ACC112 (cell line): Measurements from ENCODE around the gene ADPRM.

Experiments used
- H2AFZ ChIP-seq: fragments of 200-600 bp; sonication (generic); one replicate; pipeline ENCODE4 v1.6.0; 2017; ENCODE audit warnings: antibody characterized with exemption, low read length; ENCODE audit not compliant: unreplicated experiment
- H3K27ac ChIP-seq: fragments of 200-600 bp; sonication (generic); 2 replicates; pipeline ENCODE4 v1.5.1; 2014; ENCODE audit warnings: low read depth, mild to moderate bottlenecking, antibody characterized with exemption, low read length, moderate library complexity
- H3K27me3 ChIP-seq: fragments of 200-600 bp; sonication (generic); 2 replicates; pipeline ENCODE4 v1.6.1; 2014; ENCODE audit warnings: mild to moderate bottlenecking, antibody characterized with exemption, low read length, moderate library complexity, mixed read lengths; ENCODE audit not compliant: insufficient read depth
- H3K36me3 ChIP-seq: fragments of 200-600 bp; sonication (generic); 2 replicates; pipeline ENCODE4 v1.6.1; 2016; ENCODE audit warnings: mild to moderate bottlenecking, antibody characterized with exemption, low read length, moderate library complexity, mixed read lengths; ENCODE audit not compliant: insufficient read depth
- H3K4me1 ChIP-seq: fragments of 200-600 bp; sonication (generic); one replicate; pipeline ENCODE4 v1.6.1; 2016; ENCODE audit warnings: low read length, mixed read lengths; ENCODE audit not compliant: insufficient read depth, unreplicated experiment, control insufficient read depth
- H3K4me3 ChIP-seq: fragments of 200-600 bp; sonication (generic); 2 replicates; pipeline ENCODE4 v1.5.1; 2014; ENCODE audit warnings: mild to moderate bottlenecking, low read depth, low read length
- H3K79me2 ChIP-seq: fragments of 200-600 bp; sonication (generic); one replicate; pipeline ENCODE4 v1.6.0; 2016; ENCODE audit warnings: low read length; ENCODE audit not compliant: control insufficient read depth, unreplicated experiment, insufficient read depth

Gene ADPRM

GRCh38 chr17:10754109-10754508 lies 56.7 kb downstream of the ADPRM start:
- Histone ChIP-seq H2AFZ (no peak overlapping the region), H3K36me3 (no peaks in the 10 kb centered on the region), H3K4me1 (no peaks in the 10 kb centered on the region), H3K27ac (no peak overlapping the region), H3K27me3 (0 out of 2 replicates have a peak, but pooled peaks cover 2% of the 10 kb centered on the region), H3K79me2 (no peaks in the 10 kb centered on the region), H3K4me3 (no peak overlapping the region)

GRCh38 chr17:10754861-10755591 lies 57.6 kb downstream of the ADPRM start:
- H3K4me3 ChIP-seq: no peak overlapping the region

GRCh38 chr17:10755592-10756127 lies 58.3 kb downstream of the ADPRM start:
- Histone ChIP-seq H3K79me2 (no peaks in the 10 kb centered on the region), H3K4me3 (no peak overlapping the region), H3K4me1 (no peaks in the 10 kb centered on the region), H3K27me3 (no peaks in the 10 kb centered on the region), H2AFZ (no peak overlapping the region), H3K36me3 (no peaks in the 10 kb centered on the region), H3K27ac (no peak overlapping the region)

More at GRCh38 chr17:10754861-10755591, 57.6 kb downstream of the ADPRM start:
- Histone ChIP-seq H3K27me3 (no peaks in the 10 kb centered on the region), H3K79me2 (no peaks in the 10 kb centered on the region), H3K27ac (no peak overlapping the region), H2AFZ (no peak overlapping the region), H3K4me1 (no peaks in the 10 kb centered on the region), H3K36me3 (no peaks in the 10 kb centered on the region)

GRCh38 chr17:10756185-10756584 lies 58.8 kb downstream of the ADPRM start:
- H2AFZ ChIP-seq: no peak overlapping the region
- H3K4me3 ChIP-seq: no peak overlapping the region

DNA sequence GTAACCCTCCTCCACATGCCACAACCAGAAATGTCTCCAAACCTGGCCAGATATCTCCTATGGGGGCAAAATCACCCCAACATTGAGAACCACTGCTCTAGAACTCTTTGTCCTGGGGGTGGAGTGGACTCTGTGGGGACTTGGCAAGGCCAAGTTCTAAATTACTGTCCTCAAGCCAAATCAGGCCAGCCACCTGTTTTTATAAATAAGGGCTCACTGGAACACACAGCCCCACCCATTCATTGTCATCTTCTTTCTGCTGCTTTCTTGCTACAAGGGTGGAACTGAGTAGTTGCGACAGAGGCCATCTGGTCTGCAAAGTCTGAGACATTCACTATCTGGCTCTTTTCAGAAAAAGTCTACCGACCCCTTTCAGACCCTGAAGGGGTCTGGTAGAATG lies 59.2 kb downstream of the ADPRM start:
- Histone ChIP-seq H3K36me3 (no peaks in the 10 kb centered on the region), H2AFZ (no peak overlapping the region), H3K79me2 (no peaks in the 10 kb centered on the region), H3K27me3 (no peaks in the 10 kb centered on the region), H3K4me1 (no peaks in the 10 kb centered on the region), H3K4me3 (no peak overlapping the region), H3K27ac (no peak overlapping the region)

More at GRCh38 chr17:10756185-10756584, 58.8 kb downstream of the ADPRM start:
- H3K36me3 ChIP-seq: no peaks in the 10 kb centered on the region
- no peaks in the 10 kb centered on the region for H3K79me2 ChIP-seq
- H3K4me1 ChIP-seq: no peaks in the 10 kb centered on the region
- H3K27ac ChIP-seq: no peak overlapping the region
- H3K27me3 ChIP-seq: no peaks in the 10 kb centered on the region

DNA sequence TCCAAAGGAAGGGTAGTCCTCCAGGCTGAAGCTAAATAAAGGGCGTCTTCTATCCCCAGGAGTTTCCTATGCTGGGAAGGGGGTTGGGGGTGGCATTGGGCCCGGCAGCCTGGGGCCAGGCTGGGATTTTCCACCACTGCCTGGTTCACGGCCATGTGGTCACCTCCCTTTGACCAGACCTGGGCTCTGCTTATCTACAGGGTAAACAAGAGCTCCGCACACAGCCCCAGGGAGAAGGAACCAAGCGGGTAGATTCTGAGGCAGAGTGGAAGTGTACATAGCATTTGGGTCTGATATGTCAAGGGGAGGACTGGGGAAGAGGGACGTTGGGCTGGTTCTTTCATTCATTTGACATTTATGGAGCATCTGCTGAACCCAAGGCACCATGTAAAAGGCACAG lies 59.7 kb downstream of the ADPRM start:
- H3K27ac ChIP-seq: no peak overlapping the region

DNA sequence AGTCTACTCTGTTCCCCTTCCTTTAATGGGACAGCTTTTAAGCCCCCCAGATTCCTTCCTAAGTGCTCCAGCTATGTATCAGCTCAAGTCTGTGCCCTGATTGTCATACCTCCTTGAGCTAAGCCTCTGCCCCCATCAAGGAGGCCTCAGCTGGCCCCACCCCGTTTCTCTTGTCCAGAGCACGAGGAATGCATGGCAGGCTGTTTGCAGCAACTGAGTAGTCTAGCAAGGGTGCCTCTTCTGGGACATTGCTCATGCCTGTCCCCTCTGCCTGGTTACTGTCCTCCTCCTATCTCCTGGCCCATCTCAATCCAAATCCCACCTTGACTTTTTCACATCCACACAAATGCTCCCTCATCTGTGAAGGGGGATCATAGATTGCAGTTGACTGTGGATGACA lies 60.3 kb downstream of the ADPRM start:
- no peaks in the 10 kb centered on the region for H3K27me3 ChIP-seq
- H3K4me3 ChIP-seq: no peak overlapping the region
- no peaks in the 10 kb centered on the region for H3K36me3 ChIP-seq
- no peaks in the 10 kb centered on the region for H3K4me1 ChIP-seq
- no peaks in the 10 kb centered on the region for H3K79me2 ChIP-seq
- H2AFZ ChIP-seq: no peak overlapping the region
- no peak overlapping the region for H3K27ac ChIP-seq

More for the DNA sequence above, 59.7 kb downstream of the ADPRM start:
- Histone ChIP-seq H3K4me3 (no peak overlapping the region), H2AFZ (no peak overlapping the region), H3K36me3 (no peaks in the 10 kb centered on the region), H3K4me1 (no peaks in the 10 kb centered on the region), H3K79me2 (no peaks in the 10 kb centered on the region), H3K27me3 (no peaks in the 10 kb centered on the region)

- H3K36me3 ChIP-seq: no peaks in the 10 kb centered on the region
- H3K27me3 ChIP-seq: no peaks in the 10 kb centered on the region
- H3K27ac ChIP-seq: no peak overlapping the region
- no peak overlapping the region for H2AFZ ChIP-seq
- no peaks in the 10 kb centered on the region for H3K79me2 ChIP-seq
- H3K4me3 ChIP-seq: no peak overlapping the region
- H3K4me1 ChIP-seq: no peaks in the 10 kb centered on the region
Observed at GRCh38 chr17:10758062-10758461, 60.7 kb downstream of the ADPRM start.
